Non-pigmented ciliary epithelial cell (primary cell): ENCODE results near the gene SH3PXD2A.

Source experiments
- DNase-seq: peaks from one replicate; pipeline ENCODE4 v3.0.0-alpha.2; 2010; ENCODE audit warnings: low read depth

The SH3PXD2A gene, protein sequence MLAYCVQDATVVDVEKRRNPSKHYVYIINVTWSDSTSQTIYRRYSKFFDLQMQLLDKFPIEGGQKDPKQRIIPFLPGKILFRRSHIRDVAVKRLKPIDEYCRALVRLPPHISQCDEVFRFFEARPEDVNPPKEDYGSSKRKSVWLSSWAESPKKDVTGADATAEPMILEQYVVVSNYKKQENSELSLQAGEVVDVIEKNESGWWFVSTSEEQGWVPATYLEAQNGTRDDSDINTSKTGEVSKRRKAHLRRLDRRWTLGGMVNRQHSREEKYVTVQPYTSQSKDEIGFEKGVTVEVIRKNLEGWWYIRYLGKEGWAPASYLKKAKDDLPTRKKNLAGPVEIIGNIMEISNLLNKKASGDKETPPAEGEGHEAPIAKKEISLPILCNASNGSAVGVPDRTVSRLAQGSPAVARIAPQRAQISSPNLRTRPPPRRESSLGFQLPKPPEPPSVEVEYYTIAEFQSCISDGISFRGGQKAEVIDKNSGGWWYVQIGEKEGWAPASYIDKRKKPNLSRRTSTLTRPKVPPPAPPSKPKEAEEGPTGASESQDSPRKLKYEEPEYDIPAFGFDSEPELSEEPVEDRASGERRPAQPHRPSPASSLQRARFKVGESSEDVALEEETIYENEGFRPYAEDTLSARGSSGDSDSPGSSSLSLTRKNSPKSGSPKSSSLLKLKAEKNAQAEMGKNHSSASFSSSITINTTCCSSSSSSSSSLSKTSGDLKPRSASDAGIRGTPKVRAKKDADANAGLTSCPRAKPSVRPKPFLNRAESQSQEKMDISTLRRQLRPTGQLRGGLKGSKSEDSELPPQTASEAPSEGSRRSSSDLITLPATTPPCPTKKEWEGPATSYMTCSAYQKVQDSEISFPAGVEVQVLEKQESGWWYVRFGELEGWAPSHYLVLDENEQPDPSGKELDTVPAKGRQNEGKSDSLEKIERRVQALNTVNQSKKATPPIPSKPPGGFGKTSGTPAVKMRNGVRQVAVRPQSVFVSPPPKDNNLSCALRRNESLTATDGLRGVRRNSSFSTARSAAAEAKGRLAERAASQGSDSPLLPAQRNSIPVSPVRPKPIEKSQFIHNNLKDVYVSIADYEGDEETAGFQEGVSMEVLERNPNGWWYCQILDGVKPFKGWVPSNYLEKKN

DNA sequence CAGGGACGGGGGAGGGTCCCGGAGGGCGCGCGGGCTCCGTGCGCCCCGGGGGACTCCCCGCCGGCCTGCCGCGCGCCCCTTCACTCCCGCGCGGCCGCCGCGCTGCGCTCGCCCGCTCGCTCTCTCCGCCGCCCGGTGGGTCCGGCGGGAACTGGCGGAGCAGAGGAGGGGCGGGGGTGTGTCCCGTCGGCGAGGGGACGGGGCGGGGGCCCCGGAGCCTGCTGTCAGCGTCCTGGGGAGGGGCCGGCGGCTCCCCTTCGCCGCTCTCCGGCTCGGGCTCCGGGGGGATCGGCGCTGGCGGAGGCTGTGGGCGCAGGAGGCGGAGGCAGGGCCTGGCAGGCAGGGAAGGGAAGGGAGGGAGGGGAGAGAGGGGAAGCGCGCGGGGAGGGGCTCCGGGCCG, at the start of gene SH3PXD2A:
TSS of gene SH3PXD2A (minus strand) at position 153 of the 400 bp plus-strand sequence. CDS start 310 bp downstream, outside the sequence.
- no peak for DNase-seq

- DNase-seq: no peak
Measured at GRCh38 chr10:103901299-103901698, 45.9 kb upstream of the SH3PXD2A start.

- DNase-seq: no peak
Measured at GRCh38 chr10:103899312-103899711, 43.9 kb upstream of the SH3PXD2A start.

DNA sequence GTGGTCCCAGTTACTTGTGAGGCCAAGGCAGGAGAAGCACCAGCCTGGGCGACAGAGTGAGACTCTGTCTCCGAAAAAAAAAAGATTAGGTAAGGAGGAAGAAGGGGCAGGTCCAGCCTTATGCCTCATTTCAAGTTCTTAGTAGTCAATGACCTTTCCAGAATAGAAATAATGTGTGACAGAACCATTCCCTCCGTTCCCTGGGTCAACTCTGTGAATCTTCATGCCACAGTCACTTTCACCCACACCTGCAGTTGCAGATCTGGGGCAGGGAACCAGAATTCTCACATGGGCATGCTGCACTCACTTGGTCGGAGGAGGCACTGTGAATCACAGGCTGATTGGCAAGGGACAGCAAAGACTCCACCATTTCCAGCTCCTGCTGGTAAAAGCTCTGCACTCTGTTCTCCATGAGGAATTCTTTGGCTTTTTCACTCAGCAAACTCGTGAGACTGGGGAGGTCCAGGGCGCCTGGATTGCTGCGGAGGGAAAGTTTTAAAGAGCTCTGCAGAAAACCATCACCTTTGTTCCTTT, 41.9 kb upstream of the SH3PXD2A start:
- no peak for DNase-seq

- no peak for DNase-seq
Measured at GRCh38 chr10:103896225-103896624, 40.8 kb upstream of the SH3PXD2A start.

DNA sequence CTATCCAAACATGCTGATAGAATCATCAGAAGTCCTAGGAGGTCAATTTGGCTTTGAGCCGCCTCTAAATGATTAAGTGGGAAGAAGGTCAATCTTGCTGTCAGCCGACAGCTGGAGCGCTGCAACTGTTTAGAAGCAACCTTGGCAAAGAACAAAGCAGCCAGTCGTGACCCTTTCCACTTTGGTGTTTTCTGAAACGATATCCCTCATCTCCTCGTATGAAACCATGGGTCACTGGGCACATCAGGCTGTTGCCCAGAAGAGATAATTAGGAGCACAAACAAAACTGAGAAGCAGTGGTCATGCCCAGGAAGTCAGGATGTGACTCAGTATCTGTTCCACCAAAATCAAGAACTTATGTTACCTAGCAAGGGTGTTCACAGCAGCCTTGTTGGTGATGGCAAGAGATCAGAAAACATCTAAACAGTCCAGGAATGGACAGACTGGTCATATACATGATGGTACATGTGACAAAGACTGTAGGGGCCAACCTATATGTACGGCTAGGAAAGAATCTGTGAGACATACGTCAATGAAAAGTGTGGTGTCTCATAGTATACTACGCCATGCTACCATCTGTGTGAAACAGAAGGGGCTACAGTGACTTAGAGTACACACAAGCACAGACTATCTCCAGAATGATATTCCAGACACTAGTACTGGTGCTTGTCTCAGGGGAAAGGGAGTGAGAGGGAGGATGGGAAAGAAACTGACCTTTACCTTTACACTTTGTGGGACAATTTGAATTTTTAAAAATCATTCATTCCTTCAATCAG, 40.2 kb upstream of the SH3PXD2A start:
- no peak for DNase-seq

GRCh38 chr10:103894441-103894864, 39.1 kb upstream of the SH3PXD2A start:
- DNase-seq: no peak

DNA sequence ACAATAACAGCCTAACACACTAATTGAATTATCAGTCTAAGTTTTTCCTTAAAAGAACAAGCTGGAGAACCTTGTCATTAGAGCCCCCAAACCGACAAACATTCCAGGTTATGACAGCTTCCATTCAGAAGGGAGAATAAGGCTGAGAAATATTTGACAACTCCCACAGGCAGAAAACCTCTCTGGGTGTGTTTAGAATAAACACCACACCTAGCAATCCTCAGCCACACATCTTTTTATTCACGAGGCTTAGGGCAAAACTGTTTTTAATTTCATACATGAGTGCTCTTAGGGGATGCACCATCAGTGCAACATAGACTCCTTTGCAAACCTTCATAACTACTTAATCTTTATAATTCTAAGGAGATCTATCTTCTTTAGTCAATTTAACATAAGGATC, 38.4 kb upstream of the SH3PXD2A start:
- DNase-seq: no peak

- DNase-seq: no peak
Measured at GRCh38 chr10:103892181-103892580, 36.8 kb upstream of the SH3PXD2A start.

DNA sequence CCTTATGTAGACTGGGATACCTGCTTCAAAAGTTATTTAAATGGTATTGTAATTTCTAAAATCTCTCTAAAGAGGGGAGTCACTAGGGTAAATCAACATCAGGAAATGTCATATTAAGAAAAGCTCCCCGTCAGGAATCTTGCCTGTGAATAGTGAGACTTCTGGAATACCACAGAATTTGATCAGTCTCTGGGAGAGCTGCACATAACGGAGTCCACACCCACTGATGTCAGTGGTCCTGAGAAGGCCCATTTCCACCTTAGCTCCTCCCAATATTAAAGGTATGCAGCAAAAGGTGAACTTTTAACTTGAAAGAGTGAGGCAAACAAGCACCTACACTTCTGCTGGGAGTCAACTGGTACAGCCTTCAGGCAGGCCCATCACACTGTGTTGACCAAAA, 35.3 kb upstream of the SH3PXD2A start:
- no peak for DNase-seq

GRCh38 chr10:103890194-103890658, 34.9 kb upstream of the SH3PXD2A start:
- no peak for DNase-seq

DNA sequence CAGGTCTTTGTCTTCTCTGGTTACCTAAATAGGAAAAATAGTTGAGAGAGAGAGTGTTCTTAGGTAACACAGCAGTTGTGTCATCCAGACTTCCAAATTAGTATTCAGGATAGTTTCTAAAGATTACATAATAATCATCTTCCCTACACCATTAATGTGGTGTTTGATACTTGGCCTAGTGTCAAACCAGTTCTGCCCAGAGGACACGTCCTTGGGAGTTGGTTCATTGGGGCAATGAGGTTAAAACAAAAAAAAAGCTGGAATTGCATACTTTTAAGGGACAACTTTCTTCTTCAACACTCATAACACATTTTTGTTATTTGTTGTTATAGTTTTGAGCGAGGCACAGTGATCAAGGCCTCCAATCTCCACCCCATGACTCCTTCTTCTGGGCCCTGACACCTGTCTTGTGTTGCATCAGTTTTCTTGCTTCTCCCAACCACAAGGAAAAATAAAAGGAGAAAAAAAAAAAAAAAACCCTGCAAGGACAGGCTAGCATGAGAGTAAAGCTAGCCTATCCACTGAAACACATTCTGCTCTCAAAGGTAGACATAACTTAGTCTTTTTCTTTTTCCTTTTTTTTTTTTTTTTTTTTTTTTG, 33.8 kb upstream of the SH3PXD2A start:
- DNase-seq: no peak

DNA sequence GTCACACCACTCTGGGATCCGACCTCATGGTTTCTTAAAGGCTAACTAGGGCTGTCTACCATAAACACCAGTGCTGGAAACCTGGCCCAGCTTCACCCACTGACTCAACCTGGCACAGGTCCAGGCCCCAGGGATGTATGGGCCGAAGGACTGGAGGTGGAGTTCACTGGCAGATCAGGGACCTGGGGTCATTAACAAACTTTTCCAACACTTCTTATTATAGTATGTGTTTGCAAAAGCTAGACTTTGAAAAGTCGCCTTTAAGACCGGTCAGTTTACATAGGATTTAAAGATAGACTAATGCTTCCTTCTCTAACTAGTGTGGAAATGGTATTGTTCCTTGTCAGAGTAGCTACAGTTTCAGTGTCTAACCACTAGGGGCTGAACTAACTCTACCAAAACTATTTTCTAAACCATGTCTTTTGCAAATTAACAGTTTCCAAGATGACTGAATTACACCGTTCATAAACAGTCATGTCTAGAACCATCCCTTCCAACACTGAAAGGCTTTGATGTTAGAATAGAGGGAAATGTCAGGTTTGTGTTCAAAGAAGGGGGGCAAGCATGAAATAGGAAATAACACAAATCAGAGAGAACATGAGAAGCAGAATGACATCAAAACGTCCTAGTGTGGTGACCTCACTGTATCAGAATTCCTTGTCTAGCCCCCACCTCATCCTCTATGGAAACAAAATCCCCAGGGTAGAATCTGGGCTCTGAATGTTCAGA, 32.9 kb upstream of the SH3PXD2A start:
- no peak for DNase-seq

DNA sequence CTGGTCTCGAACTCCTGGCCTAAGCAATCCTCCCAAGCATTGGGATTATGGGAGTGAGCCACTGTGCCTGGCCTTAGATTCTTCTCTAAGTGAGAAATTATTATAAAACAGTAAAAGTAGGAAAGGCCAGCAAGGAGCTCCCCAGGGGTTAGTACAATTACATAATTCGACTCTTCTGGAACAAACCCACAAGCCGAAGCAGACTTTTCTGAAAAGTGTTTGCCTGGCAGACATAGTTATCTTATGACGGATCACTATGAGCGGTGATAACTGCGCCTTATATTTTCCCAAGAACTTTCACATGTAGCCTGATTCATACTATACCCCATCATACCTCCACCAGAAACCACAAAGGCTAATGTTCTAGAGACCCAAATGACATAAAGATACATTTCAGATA, 30.2 kb upstream of the SH3PXD2A start:
- no peak for DNase-seq

GRCh38 chr10:103884681-103885139, 29.3 kb upstream of the SH3PXD2A start:
- DNase-seq: no peak

- no peak for DNase-seq
Measured at GRCh38 chr10:103882285-103883007, 27.1 kb upstream of the SH3PXD2A start.

GRCh38 chr10:103881416-103882284, 26.3 kb upstream of the SH3PXD2A start:
- DNase-seq: no peak

- DNase-seq: no peak
Measured at GRCh38 chr10:103879831-103880230, 24.5 kb upstream of the SH3PXD2A start.
